H9 (cell line): Measurements from ENCODE around the gene CCDC174. TPM values are rescaled to one million over a fixed set of nuclear protein-coding genes. Genes with fewer than 3 reads are reported as not detected.

Experiments
- DNase-seq: peaks from one replicate; pipeline ENCODE4 v3.0.0-alpha.2; 2017
- H2AFZ ChIP-seq: one replicate; pipeline ENCODE4 v1.6.1; 2013; ENCODE audit warnings: mild to moderate bottlenecking, low read length, control low read depth, moderate library complexity
- H2AK5ac ChIP-seq: 2 replicates; pipeline ENCODE4 v1.6.1; 2013; ENCODE audit warnings: low read length, control low read depth, mixed read lengths; ENCODE audit not compliant: insufficient read length
- H2BK120ac ChIP-seq: one replicate; pipeline ENCODE4 v1.6.1; 2013; ENCODE audit warnings: low read depth, mild to moderate bottlenecking, low read length, control low read depth, inconsistent platforms; ENCODE audit not compliant: poor library complexity, severe bottlenecking
- H2BK12ac ChIP-seq: 2 replicates; pipeline ENCODE4 v1.6.1; 2013; ENCODE audit warnings: low read length, control low read depth, mixed read lengths, low read depth; ENCODE audit not compliant: insufficient read length
- H2BK15ac ChIP-seq: 2 replicates; pipeline ENCODE4 v1.6.1; 2013; ENCODE audit warnings: low read depth, low read length, control low read depth
- H2BK20ac ChIP-seq: one replicate; pipeline ENCODE4 v1.6.1; 2013; ENCODE audit warnings: low read depth, mild to moderate bottlenecking, low read length, control low read depth, inconsistent platforms; ENCODE audit not compliant: poor library complexity, severe bottlenecking
- H2BK5ac ChIP-seq: 2 replicates; pipeline ENCODE4 v1.6.1; 2013; ENCODE audit warnings: low read length, control low read depth, mixed read lengths; ENCODE audit not compliant: insufficient read length
- H3K14ac ChIP-seq: 2 replicates; pipeline ENCODE4 v1.6.1; 2013; ENCODE audit warnings: low read length, control low read depth; ENCODE audit not compliant: insufficient read depth
- H3K18ac ChIP-seq: 2 replicates; pipeline ENCODE4 v1.6.1; 2013; ENCODE audit warnings: low read depth, mild to moderate bottlenecking, mixed read lengths, low read length, control low read depth; ENCODE audit not compliant: insufficient read length
- H3K23ac ChIP-seq: 2 replicates; pipeline ENCODE4 v1.6.1; 2013; ENCODE audit warnings: low read length, control low read depth, mixed read lengths, low read depth; ENCODE audit not compliant: insufficient read length
- H3K23me2 ChIP-seq: 2 replicates; pipeline ENCODE4 v1.6.1; 2013; ENCODE audit warnings: low read depth, mild to moderate bottlenecking, mixed read lengths, low read length, control low read depth; ENCODE audit not compliant: insufficient read length, poor library complexity, severe bottlenecking
- H3K27ac ChIP-seq: 2 replicates; pipeline ENCODE4 v1.5.1; 2013; ENCODE audit warnings: low read length, control low read depth, mixed read lengths, low read depth; ENCODE audit not compliant: insufficient read length
- H3K27me3 ChIP-seq: 2 replicates; pipeline ENCODE4 v1.6.1; 2013; ENCODE audit warnings: low read length, control low read depth, inconsistent platforms; ENCODE audit not compliant: insufficient read depth
- H3K4ac ChIP-seq: 2 replicates; pipeline ENCODE4 v1.6.1; 2013; ENCODE audit warnings: low read depth, mild to moderate bottlenecking, control low read depth, inconsistent platforms, low read length, moderate library complexity
- H3K4me1 ChIP-seq: 2 replicates; pipeline ENCODE4 v1.6.1; 2013; ENCODE audit warnings: low read length, control low read depth, inconsistent platforms; ENCODE audit not compliant: insufficient read depth
- H3K4me2 ChIP-seq: 2 replicates; pipeline ENCODE4 v1.6.1; 2013; ENCODE audit warnings: low read length, control low read depth, mixed read lengths; ENCODE audit not compliant: insufficient read length, insufficient read depth
- H3K56ac ChIP-seq: 2 replicates; pipeline ENCODE4 v1.6.1; 2013; ENCODE audit warnings: low read depth, mild to moderate bottlenecking, mixed read lengths, low read length, control low read depth; ENCODE audit not compliant: insufficient read length
- H3K79me1 ChIP-seq: 2 replicates; pipeline ENCODE4 v1.6.1; 2013; ENCODE audit warnings: low read depth, mild to moderate bottlenecking, moderate library complexity, low read length, control low read depth, inconsistent platforms; ENCODE audit not compliant: insufficient read depth, poor library complexity, severe bottlenecking
- H3K79me2 ChIP-seq: 2 replicates; pipeline ENCODE4 v1.6.1; 2013; ENCODE audit warnings: low read length, control low read depth, inconsistent platforms; ENCODE audit not compliant: insufficient read depth
- H3K9ac ChIP-seq: 2 replicates; pipeline ENCODE4 v1.6.1; 2013; ENCODE audit warnings: low read length, control low read depth, mixed read lengths; ENCODE audit not compliant: insufficient read length; ENCODE audit errors: extremely low read depth
- H3K9me3 ChIP-seq: one replicate; pipeline ENCODE4 v1.6.1; 2013; ENCODE audit warnings: low read depth, low read length, inconsistent platforms; ENCODE audit not compliant: control insufficient read depth
- H3T11ph ChIP-seq: one replicate; pipeline ENCODE4 v1.6.1; 2013; ENCODE audit warnings: mild to moderate bottlenecking, low read length, control low read depth, inconsistent platforms
- H4K20me1 ChIP-seq: one replicate; pipeline ENCODE4 v1.6.1; 2013; ENCODE audit not compliant: control insufficient read depth, insufficient read length, insufficient read depth
- H4K5ac ChIP-seq: 2 replicates; pipeline ENCODE4 v1.6.1; 2013; ENCODE audit warnings: low read depth, mild to moderate bottlenecking, mixed read lengths, low read length, control low read depth; ENCODE audit not compliant: insufficient read length
- H4K8ac ChIP-seq: replicated peaks from 2 replicates; pipeline ENCODE4 v1.6.1; 2013; ENCODE audit warnings: low read length, control low read depth, mixed read lengths, low read depth; ENCODE audit not compliant: insufficient read length
- H4K91ac ChIP-seq: 2 replicates; pipeline ENCODE4 v1.6.1; 2013; ENCODE audit warnings: low read depth, mild to moderate bottlenecking, moderate library complexity, mixed read lengths, low read length, control low read depth; ENCODE audit not compliant: insufficient read length
- H3K27ac Mint-ChIP-seq, 3 experiments: 2 replicates in 2 of 3; 3 replicates in 1 of 3; pipeline ENCODE4 v1.8.0; 2020 to 2021; ENCODE audit warnings: mixed read lengths in 3 of 3, mild to moderate bottlenecking in 1 of 3, moderate library complexity in 1 of 3
- H3K27me3 Mint-ChIP-seq: 2 replicates; pipeline ENCODE4 v1.8.0; 2021; ENCODE audit warnings: low read depth, mild to moderate bottlenecking, moderate library complexity, mixed read lengths
- H3K36me3 Mint-ChIP-seq, 3 experiments: 2 replicates in 2 of 3; 3 replicates in 1 of 3; pipeline ENCODE4 v1.8.0; 2020 to 2021; ENCODE audit warnings: low read depth in 3 of 3, mixed read lengths in 3 of 3; ENCODE audit not compliant: insufficient read depth in 1 of 3
- H3K4me1 Mint-ChIP-seq, 2 experiments: 2 replicates each; pipeline ENCODE4 v1.8.0; 2020; ENCODE audit warnings: mixed read lengths in 2 of 2
- H3K4me3 Mint-ChIP-seq, 2 experiments: 2 replicates in 1 of 2; 3 replicates in 1 of 2; pipeline ENCODE4 v1.8.0; 2020 to 2021; ENCODE audit warnings: mild to moderate bottlenecking in 2 of 2, mixed read lengths in 2 of 2, moderate library complexity in 1 of 2
- H3K9me3 Mint-ChIP-seq, 2 experiments: 2 replicates in 1 of 2; 3 replicates in 1 of 2; pipeline ENCODE4 v1.8.0; 2020; ENCODE audit warnings: mild to moderate bottlenecking in 2 of 2, mixed read lengths in 2 of 2, moderate library complexity in 1 of 2
- CTCF ChIP-seq: fragments of 200-600 bp; sonication (generic); conservative IDR thresholded peaks from 3 replicates; pipeline ENCODE4 v1.8.0; 2021; ENCODE audit warnings: antibody characterized with exemption, mild to moderate bottlenecking
- WGBS: extraction: QIAGEN DNeasy Blood & Tissue Kit; methylation state at CpG from one replicate; pipeline ENCODE4 v1.1.7; 2013; ENCODE audit warnings: missing lambda C conversion rate, low lambda C conversion rate, mixed read lengths; ENCODE audit not compliant: insufficient read length; ENCODE audit errors: extremely low coverage; 5-methylcytosine and 5-hydroxymethylcytosine counted together
- total RNA-seq: library from RNA; stranded (reverse); gene quantifications from 2 replicates; pipeline ENCODE4 v1.2.1, GENCODE V29; 2021

CCDC174 gene
- total RNA-seq, 1 experiment from 2014 or later, result 15.2 TPM

DNA sequence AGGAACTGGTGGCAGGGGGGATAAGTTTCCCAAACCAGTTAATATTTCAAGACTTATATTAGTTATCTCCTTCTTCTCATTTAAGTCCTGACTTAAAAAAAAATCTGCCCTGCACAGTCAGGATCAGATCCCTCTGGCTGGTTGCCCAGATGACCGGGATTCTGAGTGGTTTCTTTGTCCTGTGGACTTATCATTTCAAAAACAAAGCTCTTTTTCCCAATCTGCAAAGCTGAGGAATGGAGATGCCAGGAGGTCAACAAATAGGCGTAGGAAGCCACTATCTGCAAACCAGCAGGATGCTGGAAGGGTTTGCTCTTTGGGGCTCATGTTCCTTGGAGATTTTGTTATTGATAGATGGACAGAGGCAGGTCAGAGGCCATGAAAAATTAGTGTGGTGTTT lies 29.2 kb downstream of the CCDC174 start:
- H3K18ac ChIP-seq, result no peak overlapping the region
- no peak overlapping the region for H4K91ac ChIP-seq
- H2BK20ac ChIP-seq, result no peak overlapping the region
- no peaks in the 10 kb centered on the region for H3K79me2 ChIP-seq
- no peak overlapping the region for H3K23ac ChIP-seq
- H2AFZ ChIP-seq, result no peak overlapping the region
- no peak overlapping the region for H3K4me2 ChIP-seq
- no peaks in the 10 kb centered on the region for H3K4me1 Mint-ChIP-seq
- WGBS, result no CpG with 5 or more reads among the region's 2 CpGs
- no peak overlapping the region for H3K27ac Mint-ChIP-seq
- TF ChIP-seq CTCF, result no peak
- no peaks in the 10 kb centered on the region for H3K9me3 ChIP-seq
- no peaks in the 10 kb centered on the region for H4K20me1 ChIP-seq
- H3K9ac ChIP-seq, result no peak overlapping the region
- H3K14ac ChIP-seq, result no peak overlapping the region
- H3K27ac ChIP-seq, result no peak overlapping the region
- H2BK5ac ChIP-seq, result no peak overlapping the region
- peaks cover 9 to 10% of the 10 kb centered on the region in 2 experiments for H3K9me3 Mint-ChIP-seq
- H2BK15ac ChIP-seq, result no peak overlapping the region
- H2BK120ac ChIP-seq, result no peak overlapping the region
- no peak for DNase-seq
- no peak overlapping the region for H4K5ac ChIP-seq
- no peak overlapping the region for H3K4me3 Mint-ChIP-seq
- no peak overlapping the region for H2BK12ac ChIP-seq
- no peak overlapping the region for H3K56ac ChIP-seq
- H4K8ac ChIP-seq, result no peak overlapping the region
- peaks cover 0 to 8% (median 4%) of the 10 kb centered on the region in 3 experiments; a peak in 2 of 7 replicates for H3K36me3 Mint-ChIP-seq
- no peaks in the 10 kb centered on the region for H3K23me2 ChIP-seq
- H3K79me1 ChIP-seq, result no peaks in the 10 kb centered on the region
- no peak overlapping the region for H3K4ac ChIP-seq
- H2AK5ac ChIP-seq, result no peak overlapping the region
- peaks cover 15% of the 10 kb centered on the region for H3K27me3 Mint-ChIP-seq
- no peaks in the 10 kb centered on the region for H3K27me3 ChIP-seq
- H3T11ph ChIP-seq, result no peak overlapping the region
- no peaks in the 10 kb centered on the region for H3K4me1 ChIP-seq
